ENCODE results near the gene RIMOC1.

GRCh38 chr5:41932770-41933169 is 28.6 kb downstream of the RIMOC1 start:
- TF ChIP-seq CTCF (conservative IDR thresholded peaks at IDR 0.05; ENCODE audit: low read length) (no peak), EZH2phosphoT487 (IDR thresholded peaks at IDR 0.05; ENCODE audit: borderline replicate concordance, low read depth, low read length) (no peak)
